CD4-positive, alpha-beta T cell treated with Interleukin-10 for 1 hour (primary cell): Measurements from ENCODE around the gene PDAP1.
"Not testable (repeated sequence)": the region's sequence is repeated elsewhere in the genome, so short reads cannot be mapped to it uniquely, and the experiment has no call there.

Experiments
- DNase-seq: peaks from one replicate; pipeline ENCODE4 v3.0.0-alpha.2; 2020

The PDAP1 gene

GRCh38 chr7:99374111-99375064, 34.0 kb downstream of the PDAP1 start, which contains the start of gene ARPC1B:
Gene ARPC1B, plus strand, starts transcription at chr7:99374730. Its CDS starts 10,985 bp downstream, at chr7:99385715.
- DNase-seq = peak; percentile 87

GRCh38 chr7:99373091-99374066, 35.0 kb downstream of the PDAP1 start:
- no peak for DNase-seq

GRCh38 chr7:99372275-99373090, 35.9 kb downstream of the PDAP1 start:
- DNase-seq = no peak

- no peak for DNase-seq
Observed at GRCh38 chr7:99371376-99371920, 36.9 kb downstream of the PDAP1 start.

DNA sequence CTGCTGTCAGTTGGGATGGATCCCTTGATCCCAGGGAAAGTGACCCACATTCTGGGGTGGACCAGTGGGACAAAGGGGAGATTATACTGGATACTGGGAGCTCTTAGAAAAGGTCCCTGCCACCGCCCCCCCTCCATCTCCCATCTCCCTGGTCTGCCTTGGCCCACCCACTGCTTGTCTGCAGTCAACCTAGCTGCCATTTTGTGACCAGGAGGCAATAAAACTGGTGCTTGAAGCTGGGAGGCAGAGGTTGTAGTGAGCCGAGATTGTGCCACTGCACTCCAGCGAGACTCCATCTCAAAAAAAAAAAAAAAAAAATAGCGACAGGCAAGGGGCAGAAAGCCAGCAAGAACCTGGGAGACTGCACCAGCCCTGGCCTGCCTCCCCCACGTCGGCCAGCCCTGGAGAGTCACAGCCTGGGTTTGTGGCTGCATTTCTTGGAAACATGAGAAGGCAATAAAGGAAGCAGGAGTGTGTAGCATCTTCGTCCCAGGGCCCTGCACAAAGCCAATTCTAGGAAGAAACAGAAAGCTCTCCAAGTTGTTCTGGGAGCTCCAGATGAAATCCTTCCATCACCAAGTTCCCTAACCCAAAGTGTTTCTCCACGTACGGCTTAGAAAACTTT, 38.5 kb downstream of the PDAP1 start:
- DNase-seq = no peak

GRCh38 chr7:99368750-99369389, 39.5 kb downstream of the PDAP1 start:
- no peak for DNase-seq

DNA sequence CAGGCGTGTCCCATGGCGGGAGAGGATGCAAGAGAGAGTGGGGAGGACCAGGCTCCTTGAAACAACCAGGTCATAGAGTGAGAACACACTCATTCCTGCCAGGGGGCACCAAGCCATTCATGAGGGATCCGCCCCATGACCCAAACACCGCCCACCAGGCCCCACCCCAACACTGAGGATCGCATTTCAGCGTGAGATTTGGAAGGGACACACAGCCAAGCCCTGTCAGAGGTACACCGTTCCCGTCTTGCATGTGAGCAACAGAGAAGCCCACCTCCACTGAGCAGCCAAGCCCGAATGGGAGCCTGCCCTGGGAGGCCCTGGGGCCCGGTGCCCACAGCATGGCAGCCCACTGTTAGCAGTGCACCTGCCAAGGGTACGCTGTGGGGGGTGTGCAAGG, 41.8 kb downstream of the PDAP1 start:
- DNase-seq = no peak

DNA sequence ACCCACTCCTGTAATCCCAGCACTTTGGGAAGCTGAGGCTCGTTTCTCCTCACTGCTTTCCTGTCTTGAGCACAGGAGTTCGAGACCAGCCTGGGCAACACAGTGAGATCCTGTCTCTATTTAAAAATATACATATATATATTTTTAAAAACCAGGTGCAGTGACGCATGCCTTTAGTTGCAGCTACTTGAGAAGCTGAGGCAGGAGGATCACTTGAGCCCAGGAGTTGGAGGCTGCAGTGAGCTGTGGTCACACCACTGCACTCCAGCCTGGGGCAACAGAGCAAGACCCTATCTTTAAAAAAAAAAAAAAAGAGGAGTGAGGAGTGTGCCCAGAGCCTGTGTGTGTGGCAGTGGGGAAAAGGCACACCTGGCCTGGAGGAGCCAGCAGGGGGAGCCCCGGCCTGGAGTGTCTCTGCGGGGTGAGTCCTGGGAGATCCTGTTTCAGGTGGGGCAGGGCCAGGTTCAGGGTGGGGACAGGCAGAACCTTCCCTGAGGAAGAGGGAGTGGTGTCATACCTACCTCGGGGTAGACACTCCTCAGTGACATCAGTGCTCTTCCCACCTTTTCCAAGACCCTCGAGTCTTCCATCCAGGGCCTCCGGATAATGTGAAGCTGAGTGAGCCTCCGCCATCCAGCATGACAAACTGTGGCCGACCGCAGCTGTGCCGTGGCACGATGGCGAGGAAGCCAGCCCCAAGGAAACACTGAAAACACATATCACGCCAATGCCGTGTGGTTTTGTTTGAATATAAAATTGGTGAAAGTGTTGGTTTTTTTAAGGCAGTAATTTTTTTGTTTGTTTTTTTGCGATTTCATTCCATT, 42.9 kb downstream of the PDAP1 start:
- DNase-seq = peak; percentile 77

- no peak for DNase-seq
Observed at GRCh38 chr7:99363286-99363685, 45.1 kb downstream of the PDAP1 start.

DNA sequence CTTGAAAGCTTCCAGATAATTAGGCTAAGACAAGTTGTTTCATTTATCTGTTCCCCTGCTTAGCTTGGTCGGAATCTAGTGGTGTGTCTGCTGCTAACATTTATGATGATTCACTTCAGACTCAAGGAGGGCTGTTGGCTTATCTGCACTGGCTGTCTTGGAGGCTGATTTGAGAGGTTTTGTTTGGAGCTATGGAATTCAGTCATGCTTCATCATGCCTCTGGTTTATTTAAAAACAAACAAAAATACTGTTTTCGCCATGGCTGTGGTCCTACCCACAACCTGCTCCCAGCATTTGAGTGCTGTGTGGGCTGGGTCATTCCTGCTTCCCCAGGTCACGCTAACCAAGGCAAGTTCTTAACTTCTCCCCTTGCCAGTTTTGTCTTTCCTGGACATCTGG, 45.6 kb downstream of the PDAP1 start:
- DNase-seq = no peak

DNA sequence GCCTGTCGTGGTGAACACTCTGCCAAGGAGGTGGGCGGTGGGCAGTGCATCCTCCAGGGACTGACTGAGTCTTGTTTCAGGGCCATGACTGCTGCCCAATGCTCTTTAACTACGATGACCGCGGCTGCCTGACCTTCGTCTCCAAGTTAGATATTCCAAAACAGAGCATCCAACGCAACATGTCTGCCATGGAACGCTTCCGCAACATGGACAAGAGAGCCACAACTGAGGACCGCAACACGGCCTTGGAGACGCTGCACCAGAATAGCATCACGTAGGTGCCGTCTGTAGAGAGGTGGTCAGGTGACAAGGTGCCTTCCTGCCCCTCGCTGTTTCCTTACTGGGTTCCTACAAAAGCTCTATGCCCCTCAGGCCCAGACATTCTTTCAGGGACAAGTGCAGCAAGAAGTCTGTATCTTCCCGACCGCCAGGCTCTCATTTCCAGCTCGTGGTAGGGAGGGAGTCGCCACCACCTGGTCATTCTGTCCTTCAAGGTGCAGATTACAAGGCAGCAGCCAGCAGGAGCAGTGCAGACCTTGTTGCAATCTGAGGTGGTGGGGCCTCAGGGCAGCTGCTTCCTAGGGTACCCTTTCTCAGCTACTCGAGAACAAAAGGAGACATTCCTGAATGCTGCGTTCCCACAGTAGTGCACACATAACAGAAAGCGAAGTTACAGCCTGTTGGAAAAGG, 48.8 kb downstream of the PDAP1 start:
- DNase-seq = no peak

- not testable (repeated sequence) for DNase-seq
Observed at GRCh38 chr7:99358521-99358920, 49.9 kb downstream of the PDAP1 start.

DNA sequence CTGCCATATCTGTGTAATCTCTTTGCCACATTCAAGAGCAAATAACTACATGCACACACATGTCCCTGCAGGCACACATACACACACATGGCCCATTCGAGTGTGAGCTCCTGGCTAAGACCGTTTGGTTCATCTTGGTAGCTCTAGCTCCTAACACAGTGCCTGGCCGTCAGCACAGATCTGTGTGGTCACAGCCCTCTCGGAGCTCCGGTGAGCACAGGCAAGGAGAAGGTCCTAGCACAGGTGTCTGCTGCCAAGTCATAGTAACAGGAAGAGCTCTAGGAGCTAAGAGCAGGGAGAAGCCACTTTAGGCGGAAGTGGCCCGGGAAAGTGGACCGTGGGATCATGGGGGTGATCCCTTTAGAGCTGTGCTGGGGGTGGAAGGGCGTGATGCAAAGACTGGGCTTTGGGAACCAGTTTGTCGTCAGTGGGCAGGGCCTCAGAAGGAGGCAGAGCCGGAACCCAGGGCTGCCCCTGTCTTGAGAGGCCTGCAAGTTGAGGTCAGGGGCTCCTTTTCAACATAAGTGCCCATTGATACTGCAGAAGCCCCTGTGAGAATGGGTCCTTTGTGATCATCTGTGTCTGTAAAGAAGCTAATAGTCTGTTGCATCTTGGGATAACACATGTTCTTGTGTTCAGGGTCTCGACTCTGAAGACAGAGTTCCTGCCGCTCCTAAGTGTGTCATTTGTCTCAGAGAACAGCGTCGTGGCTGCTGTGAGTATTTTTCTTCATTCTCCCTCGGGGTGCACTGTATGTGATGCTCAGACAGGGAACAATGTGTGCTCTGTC, 50.5 kb downstream of the PDAP1 start:
- DNase-seq = no peak

GRCh38 chr7:99355098-99355497, 53.3 kb downstream of the PDAP1 start:
- no peak for DNase-seq

DNA sequence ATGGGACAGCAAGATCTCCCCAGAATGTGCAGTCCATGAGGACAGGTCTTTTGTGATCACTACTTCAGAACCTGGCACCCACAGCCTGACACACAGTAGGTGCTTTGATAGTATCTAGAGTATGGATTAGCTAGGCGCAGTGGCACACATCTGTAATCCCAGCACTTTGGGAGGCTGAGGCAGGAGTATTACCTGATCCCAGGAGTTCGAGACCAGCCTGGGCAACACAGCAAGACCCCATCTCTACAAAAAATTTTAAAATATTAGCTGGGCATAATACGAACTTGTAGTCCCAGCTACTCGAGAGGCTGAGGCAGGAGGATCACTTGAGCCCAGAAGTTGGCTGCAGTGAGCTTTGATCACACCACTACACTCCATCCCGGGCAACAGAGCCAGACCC, 56.1 kb downstream of the PDAP1 start:
- DNase-seq = no peak

- not testable (repeated sequence) for DNase-seq
Observed at GRCh38 chr7:99350641-99351040, 57.8 kb downstream of the PDAP1 start.
